Right lobe of liver (tissue), 6 donors: ENCODE measurements around the gene FIGN. TPM values are rescaled to one million over a fixed set of nuclear protein-coding genes. Genes with fewer than 3 reads are reported as not detected.

Experiments used
- ATAC-seq, 4 donors: fragments of 200-7000 bp; cut with Tn5 transposase; one replicate each; pipeline ENCODE4 v1.9.1; 2020; ENCODE audit warnings: mild to moderate bottlenecking in 4 of 4, moderate library complexity in 4 of 4
- DNase-seq, 3 donors: peaks; one replicate each; pipeline ENCODE4 v3.0.0-alpha.2; 2020
- H3K27ac ChIP-seq, 3 donors: fragments of 200-600 bp; one replicate each; pipeline ENCODE4 v1.8.0; 2022
- H3K27me3 ChIP-seq, 2 donors: fragments of 200-600 bp; one replicate each; pipeline ENCODE4 v1.8.0; 2022
- H3K36me3 ChIP-seq, 4 donors: fragments of 200-600 bp; sonication (generic) in 1 of 4; one replicate each; pipeline versions ENCODE4 v1.5.1 to v1.8.0; 2017 to 2022; ENCODE audit warnings: control low read depth in 1 of 4
- H3K4me1 ChIP-seq, 4 donors: fragments of 200-600 bp; sonication (generic) in 1 of 4; one replicate each; pipeline versions ENCODE4 v1.5.1 to v1.8.0; 2017 to 2022; ENCODE audit warnings: control low read depth in 1 of 4
- H3K4me3 ChIP-seq, 3 donors: fragments of 200-600 bp; one replicate each; pipeline ENCODE4 v1.8.0; 2022
- H3K9me3 ChIP-seq, 4 donors: fragments of 200-600 bp; sonication (generic) in 1 of 4; one replicate each; pipeline versions ENCODE4 v1.5.1 to v1.8.0; 2017 to 2022; ENCODE audit warnings: control low read depth in 1 of 4
- POLR2A ChIP-seq: fragments of 450-650 bp; IDR thresholded peaks from one replicate; pipeline ENCODE4 v1.6.1; 2017; ENCODE audit warnings: antibody characterized with exemption, mild to moderate bottlenecking
- WGBS: methylation state at CpG from one replicate; pipeline ENCODE4 v1.1.6; 2018; ENCODE audit warnings: low coverage, low lambda C conversion rate; ENCODE audit not compliant: insufficient coverage; ENCODE audit errors: missing lambda C conversion rate; 5-methylcytosine and 5-hydroxymethylcytosine counted together
- intact Hi-C, 2 donors: fragments of 100-400 bp; cut with DNase I; formaldehyde crosslinking; loops; one replicate each; pipeline versions ENCODE4 v1.11.2 to v1.14.1; 2022
- total RNA-seq, 6 experiments: library from RNA; depleted of rRNA in 2 of 6; stranded (reverse); fragments of >200 nt in 2 of 6; fragmentation: NEBNext Ultra II Directional in 3 of 6; extraction: Animal tissue kit (Norgen Biotek cat#: 25700) in 3 of 6; gene quantifications; one replicate each; pipeline versions ENCODE4 v1.1.0 to v1.2.4, GENCODE V29; 2016 to 2023
- TF ChIP-seq, protein P1 (sequence below), 4 donors: fragments of 200-600 bp in 3 of 4; fragments of 450-650 bp in 1 of 4; IDR thresholded peaks; one replicate each; pipeline versions ENCODE4 v1.5.1 to v1.8.0; 2016 to 2022; ENCODE audit warnings: antibody characterized with exemption in 4 of 4, mild to moderate bottlenecking in 2 of 4
- donor health status: DM: no; HTN: yes; CAD: no.
- donor health status: DM: no; HTN: no; CAD: no.
- donor health status: DM: no; HTN: no; CAD: no.
- donor health status: DM: no; HTN: yes; CAD: no.
- donor health status: DM: no; HTN: yes; CAD: no.

Gene FIGN
- total RNA-seq, 6 experiments from 2014 or later: 2.8 to 9.2 (median 5.1) TPM

DNA sequence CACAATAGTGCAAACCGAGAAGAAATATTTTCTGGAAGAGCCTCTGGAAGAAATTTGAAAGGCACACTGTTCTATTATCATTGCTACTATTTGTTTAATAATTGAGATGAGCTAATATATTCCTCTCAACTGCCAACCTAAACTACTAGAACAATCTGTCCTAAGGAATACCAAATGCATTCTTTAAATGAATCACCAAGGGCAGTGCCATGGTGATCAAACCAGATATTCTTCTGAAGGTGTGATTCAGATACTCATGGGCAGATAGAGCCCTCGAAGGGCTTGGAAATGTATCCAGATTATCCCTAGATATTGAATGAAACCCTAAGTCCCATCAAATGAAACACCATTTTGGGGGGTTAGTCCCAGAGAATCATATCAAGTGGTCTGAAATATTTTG, 76.6 kb downstream of the FIGN start:
- TF ChIP-seq, protein P1, sequence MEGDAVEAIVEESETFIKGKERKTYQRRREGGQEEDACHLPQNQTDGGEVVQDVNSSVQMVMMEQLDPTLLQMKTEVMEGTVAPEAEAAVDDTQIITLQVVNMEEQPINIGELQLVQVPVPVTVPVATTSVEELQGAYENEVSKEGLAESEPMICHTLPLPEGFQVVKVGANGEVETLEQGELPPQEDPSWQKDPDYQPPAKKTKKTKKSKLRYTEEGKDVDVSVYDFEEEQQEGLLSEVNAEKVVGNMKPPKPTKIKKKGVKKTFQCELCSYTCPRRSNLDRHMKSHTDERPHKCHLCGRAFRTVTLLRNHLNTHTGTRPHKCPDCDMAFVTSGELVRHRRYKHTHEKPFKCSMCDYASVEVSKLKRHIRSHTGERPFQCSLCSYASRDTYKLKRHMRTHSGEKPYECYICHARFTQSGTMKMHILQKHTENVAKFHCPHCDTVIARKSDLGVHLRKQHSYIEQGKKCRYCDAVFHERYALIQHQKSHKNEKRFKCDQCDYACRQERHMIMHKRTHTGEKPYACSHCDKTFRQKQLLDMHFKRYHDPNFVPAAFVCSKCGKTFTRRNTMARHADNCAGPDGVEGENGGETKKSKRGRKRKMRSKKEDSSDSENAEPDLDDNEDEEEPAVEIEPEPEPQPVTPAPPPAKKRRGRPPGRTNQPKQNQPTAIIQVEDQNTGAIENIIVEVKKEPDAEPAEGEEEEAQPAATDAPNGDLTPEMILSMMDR (IDR thresholded peaks at IDR 0.05): no peak
- no peak for TF ChIP-seq POLR2A
- no peaks in the 10 kb centered on the region for H3K9me3 ChIP-seq
- WGBS: 84% methylated on average over 2 of the region's 2 CpGs
- no peak for DNase-seq
- no peak overlapping the region for H3K4me3 ChIP-seq
- no peaks in the 10 kb centered on the region for H3K4me1 ChIP-seq
- intact Hi-C loops: no loop called here
- H3K27me3 ChIP-seq: no peaks in the 10 kb centered on the region
- ATAC-seq: no peak
- no peaks in the 10 kb centered on the region for H3K36me3 ChIP-seq
- H3K27ac ChIP-seq: no peak overlapping the region

DNA sequence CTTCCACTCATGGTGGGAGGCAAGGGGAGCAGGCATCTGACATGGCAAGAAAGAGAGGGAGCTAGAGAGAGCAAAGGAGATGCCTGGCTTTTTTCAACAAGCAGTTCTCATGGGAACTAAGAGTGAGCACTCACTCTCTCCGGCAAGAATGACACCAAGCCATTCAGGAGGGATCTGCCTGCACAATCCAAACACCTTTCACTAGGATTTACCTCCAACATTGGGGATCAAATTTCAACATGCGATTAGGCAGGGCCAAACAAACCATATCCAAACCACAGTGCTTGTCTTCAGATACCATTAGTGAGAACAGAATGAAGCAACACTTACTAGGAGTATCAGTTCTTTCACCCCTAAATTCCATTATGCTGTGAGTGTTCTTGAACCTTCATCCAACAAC, 77.3 kb downstream of the FIGN start:
- DNase-seq (no peak), ATAC-seq (no peak)
- TF ChIP-seq, protein P1 (IDR thresholded peaks at IDR 0.05): no peak
- TF ChIP-seq POLR2A: no peak
- no peak overlapping the region for H3K27ac ChIP-seq
- intact Hi-C loops: no loop called here
- H3K27me3 ChIP-seq: no peaks in the 10 kb centered on the region
- no CpG with 5 or more reads among the region's 2 CpGs for WGBS
- no peaks in the 10 kb centered on the region for H3K4me1 ChIP-seq
- H3K4me3 ChIP-seq: no peak overlapping the region
- no peaks in the 10 kb centered on the region for H3K36me3 ChIP-seq
- H3K9me3 ChIP-seq: no peaks in the 10 kb centered on the region

DNA sequence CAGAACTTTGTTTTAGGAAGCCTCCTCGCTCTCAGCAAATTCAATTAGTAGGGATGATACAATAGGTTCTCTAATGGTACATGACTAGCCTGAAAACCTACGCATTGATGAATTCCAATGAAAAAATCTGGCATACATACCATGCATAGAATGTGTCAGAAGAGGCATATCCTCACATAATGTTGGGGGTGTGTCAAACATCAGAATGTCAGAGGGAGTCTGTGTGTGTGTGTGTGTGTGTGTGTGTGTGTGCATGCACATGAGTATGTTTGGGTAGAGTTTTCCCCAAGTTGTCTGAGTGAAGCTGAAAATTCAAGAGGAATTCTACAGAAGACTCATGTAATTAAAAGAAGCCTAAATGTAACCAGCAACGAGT, 78.5 kb downstream of the FIGN start:
- no peak for TF ChIP-seq POLR2A
- Histone ChIP-seq H3K36me3 (no peaks in the 10 kb centered on the region), H3K9me3 (no peaks in the 10 kb centered on the region), H3K27me3 (no peaks in the 10 kb centered on the region), H3K4me1 (no peaks in the 10 kb centered on the region), H3K4me3 (no peak overlapping the region), H3K27ac (no peak overlapping the region)
- no peak for ATAC-seq
- WGBS: 80% methylated on average over 3 of the region's 3 CpGs
- no peak for DNase-seq
- intact Hi-C loops: no loop called here

DNA sequence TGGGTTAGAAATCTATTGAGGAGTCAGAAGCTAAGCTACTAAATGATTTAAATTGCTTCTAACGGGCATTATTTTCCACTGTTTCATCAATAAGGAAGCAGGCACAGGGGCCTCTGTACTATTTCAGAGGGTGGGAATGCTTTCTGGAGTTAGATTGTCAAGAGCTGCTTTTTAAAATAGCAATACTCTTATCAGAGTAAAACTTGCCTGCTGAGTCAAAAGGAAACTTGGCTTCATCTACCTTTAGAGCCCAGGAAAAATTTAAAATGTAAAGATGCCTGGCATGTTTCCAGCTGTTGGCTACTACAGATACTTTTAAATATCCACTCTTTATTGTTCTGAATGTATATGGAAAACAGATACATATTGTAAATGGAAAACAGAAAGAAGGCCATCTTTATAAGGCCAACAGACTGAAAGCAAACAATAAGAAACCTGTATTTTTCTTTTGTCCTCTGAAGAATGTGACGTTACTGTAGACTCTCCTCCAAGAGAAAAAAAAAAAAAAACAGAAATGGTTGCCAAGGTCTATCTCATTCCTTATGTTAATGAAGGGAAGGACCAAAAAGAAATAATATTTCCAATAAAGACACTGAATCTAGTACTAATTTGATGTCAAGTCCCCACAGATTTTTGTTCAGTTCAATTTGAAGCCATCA, 79.1 kb downstream of the FIGN start:
- ATAC-seq (no peak), DNase-seq (no peak)

DNA sequence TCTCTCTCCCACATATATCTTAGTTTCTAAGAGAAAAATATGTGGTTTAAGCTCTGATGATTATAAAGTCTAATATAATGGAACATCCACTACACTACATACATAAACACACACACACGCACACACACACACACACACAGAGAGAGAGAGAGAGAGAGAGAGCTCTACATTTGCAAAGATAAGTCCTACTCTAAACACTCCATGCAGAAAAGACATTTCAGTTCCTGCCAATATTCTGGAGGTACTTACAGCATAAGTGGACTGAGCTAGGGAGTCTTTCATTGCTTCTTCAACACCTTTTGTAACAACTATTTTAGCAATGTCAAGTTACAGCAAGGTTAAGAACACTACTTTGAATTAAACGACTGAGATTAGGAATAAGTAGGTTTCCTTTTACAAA, 80.1 kb downstream of the FIGN start:
- no peak overlapping the region for H3K4me3 ChIP-seq
- no peaks in the 10 kb centered on the region for H3K36me3 ChIP-seq
- no peaks in the 10 kb centered on the region for H3K9me3 ChIP-seq
- WGBS: 94% methylated on average over 2 of the region's 2 CpGs
- DNase-seq (no peak), ATAC-seq (no peak)
- H3K27me3 ChIP-seq: no peaks in the 10 kb centered on the region
- TF ChIP-seq, protein P1 (IDR thresholded peaks at IDR 0.05): no peak
- no peak for TF ChIP-seq POLR2A
- H3K4me1 ChIP-seq: no peaks in the 10 kb centered on the region
- no peak overlapping the region for H3K27ac ChIP-seq
- intact Hi-C loops: no loop called here

More for the DNA sequence above, 79.1 kb downstream of the FIGN start:
- intact Hi-C loops: no loop called here
- Histone ChIP-seq H3K27ac (no peak overlapping the region), H3K36me3 (no peaks in the 10 kb centered on the region), H3K4me1 (no peaks in the 10 kb centered on the region), H3K27me3 (no peaks in the 10 kb centered on the region), H3K4me3 (no peak overlapping the region), H3K9me3 (no peaks in the 10 kb centered on the region)
- TF ChIP-seq, protein P1 (IDR thresholded peaks at IDR 0.05): no peak
- TF ChIP-seq POLR2A: no peak
- 46% methylated on average over 2 of the region's 2 CpGs for WGBS
